ENCODE results near the gene RNF4.
A peak's percentile ranks its signal among the peaks of the same experiment; 100 is the strongest.

The RNF4 gene

DNA sequence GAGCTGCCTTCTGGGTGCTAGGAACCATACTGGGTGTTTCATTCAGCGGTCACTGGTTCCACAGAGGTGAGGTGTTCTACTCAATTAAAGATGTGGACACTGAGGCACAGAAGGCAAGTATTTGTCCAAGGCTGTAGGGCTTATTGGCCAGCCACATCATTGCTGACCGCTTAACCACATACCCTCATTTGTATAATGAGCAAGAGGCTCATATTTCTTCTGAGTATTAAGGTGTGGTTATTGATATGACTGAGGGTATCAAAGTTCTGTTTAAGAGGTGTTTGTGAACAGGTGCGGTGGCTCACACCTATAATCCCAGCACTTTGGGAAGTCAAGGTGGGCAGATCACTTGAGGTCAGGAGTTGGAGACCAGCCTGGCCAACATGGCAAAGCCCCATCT, 14.3 kb downstream of the RNF4 start:
- peak overlapping the region in 8 of 21 experiments; percentile 13 to 66 (median 60) for H3K27ac ChIP-seq

GRCh38 chr4:2484185-2484584, 15.3 kb downstream of the RNF4 start:
- Histone ChIP-seq H3K4me3 (no peak overlapping the region), H3K27ac (peak overlapping the region in 4 of 21 experiments; percentile 10 to 74 (median 39))

More for the DNA sequence above, 14.3 kb downstream of the RNF4 start:
- H3K4me3 ChIP-seq: no peak overlapping the region

DNA sequence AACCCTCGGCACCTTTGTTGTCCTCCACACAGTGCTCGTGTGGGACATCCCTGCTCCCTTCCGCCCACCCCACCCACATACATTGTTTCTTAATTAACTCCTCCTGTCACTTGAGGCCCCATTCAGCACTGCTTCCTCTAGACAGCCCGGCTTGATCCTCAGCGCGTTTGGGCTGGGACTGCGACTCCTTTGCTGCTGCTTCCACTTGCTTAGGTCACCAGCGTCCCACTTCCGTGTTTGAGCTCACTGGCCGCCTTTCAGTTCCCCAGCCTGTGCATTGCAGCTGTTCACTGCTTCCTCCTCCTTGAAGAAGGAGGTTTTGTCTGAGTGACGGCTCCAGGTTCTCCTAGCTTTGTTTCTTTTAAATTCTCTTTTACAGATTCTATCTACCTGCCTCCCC, 16.1 kb downstream of the RNF4 start:
- peak overlapping the region in 18 of 21 experiments; percentile 0 to 74 (median 50) for H3K27ac ChIP-seq
- no peak overlapping the region for H3K4me3 ChIP-seq

- H3K27ac ChIP-seq: peak overlapping the region in 9 of 21 experiments; percentile 30 to 74 (median 45)
These were observed 17.1 kb downstream of the RNF4 start for GRCh38 chr4:2485956-2486355.

DNA sequence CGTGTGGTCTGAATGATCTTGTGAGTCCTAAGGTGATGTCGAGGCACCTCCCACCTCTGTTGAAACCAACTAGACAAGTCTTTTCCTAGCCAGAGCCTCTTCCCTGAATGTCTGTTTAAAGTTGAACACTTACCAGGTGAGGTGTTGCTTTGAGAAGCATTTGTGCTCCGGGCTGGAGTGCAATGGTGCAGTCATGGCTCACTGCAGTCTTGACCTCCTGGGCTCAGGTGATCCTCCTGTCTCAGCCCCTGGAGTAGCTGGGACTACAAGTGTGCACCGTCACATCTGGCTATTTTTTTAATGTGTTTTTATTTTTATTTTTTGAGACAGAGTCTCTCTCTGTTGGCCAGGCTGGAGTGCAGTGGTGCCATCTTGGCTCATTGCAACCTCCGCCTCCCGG, 18.1 kb downstream of the RNF4 start:
- H3K4me3 ChIP-seq: no peak overlapping the region
- H3K27ac ChIP-seq: peak overlapping the region in 3 of 21 experiments; percentile 17 to 74 (median 31)

More at GRCh38 chr4:2485956-2486355, 17.1 kb downstream of the RNF4 start:
- no peak overlapping the region for H3K4me3 ChIP-seq

DNA sequence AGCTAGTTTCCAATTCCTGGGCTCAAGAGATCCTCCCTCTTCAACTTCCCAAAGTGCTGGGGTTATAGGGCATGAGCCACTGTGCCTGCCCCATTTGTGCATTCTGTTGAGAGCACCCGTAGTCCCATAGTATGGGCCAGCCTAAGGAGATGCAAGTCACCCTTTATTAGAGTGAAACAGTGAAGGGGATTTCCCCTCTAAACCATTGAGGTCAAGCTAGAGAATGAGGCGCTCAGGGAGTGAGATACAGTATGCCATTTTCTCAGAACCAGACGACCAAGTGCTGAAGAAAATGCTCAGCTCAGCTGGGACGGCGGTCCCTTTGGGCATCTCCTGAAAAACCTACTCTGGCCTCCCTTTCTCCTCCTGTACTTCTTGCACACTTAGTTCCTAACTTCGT, 18.7 kb downstream of the RNF4 start:
- Histone ChIP-seq H3K27ac (peak overlapping the region in 1 of 21 experiments; percentile 2), H3K4me3 (no peak overlapping the region)

GRCh38 chr4:2489081-2489805, 20.3 kb downstream of the RNF4 start:
- Histone ChIP-seq H3K27ac (peak overlapping the region in 7 of 21 experiments; percentile 1 to 44 (median 15)), H3K4me3 (no peak overlapping the region)

- Histone ChIP-seq H3K4me3 (no peak overlapping the region), H3K27ac (peak overlapping the region in 7 of 21 experiments; percentile 1 to 44 (median 15))
These were observed 21.1 kb downstream of the RNF4 start for GRCh38 chr4:2489841-2490552.

GRCh38 chr4:2492970-2493369, 24.1 kb downstream of the RNF4 start:
- H3K4me3 ChIP-seq: no peak overlapping the region
- H3K27ac ChIP-seq: no peak overlapping the region

GRCh38 chr4:2494992-2495391, 26.1 kb downstream of the RNF4 start:
- Histone ChIP-seq H3K4me3 (no peak overlapping the region), H3K27ac (peak overlapping the region in 1 of 21 experiments; percentile 25)

- Histone ChIP-seq H3K27ac (no peak overlapping the region), H3K4me3 (no peak overlapping the region)
These were observed 28.4 kb downstream of the RNF4 start for GRCh38 chr4:2497324-2497723.

GRCh38 chr4:2497931-2498330, 29.0 kb downstream of the RNF4 start:
- no peak overlapping the region for H3K4me3 ChIP-seq
- peak overlapping the region in 1 of 21 experiments; percentile 7 for H3K27ac ChIP-seq

DNA sequence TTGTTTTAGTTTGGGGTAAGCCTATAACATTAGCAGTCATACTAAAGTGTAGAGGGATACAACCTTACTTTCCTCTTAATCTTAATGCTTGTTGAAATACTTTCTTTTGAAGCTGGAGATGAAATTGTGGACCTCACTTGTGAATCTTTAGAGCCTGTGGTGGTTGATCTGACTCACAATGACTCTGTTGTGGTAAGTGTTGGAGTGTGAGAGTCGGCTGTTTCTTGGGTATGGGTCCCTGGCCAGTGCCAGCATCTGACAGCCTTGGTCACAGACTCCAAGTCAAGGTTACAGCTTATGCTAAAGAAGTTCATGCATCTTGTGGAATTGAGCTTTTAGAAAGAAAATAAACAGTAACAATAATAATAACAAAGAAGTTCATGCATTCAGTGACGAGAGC, 31.6 kb downstream of the RNF4 start:
- Histone ChIP-seq H3K4me3 (no peak overlapping the region), H3K27ac (no peak overlapping the region)

DNA sequence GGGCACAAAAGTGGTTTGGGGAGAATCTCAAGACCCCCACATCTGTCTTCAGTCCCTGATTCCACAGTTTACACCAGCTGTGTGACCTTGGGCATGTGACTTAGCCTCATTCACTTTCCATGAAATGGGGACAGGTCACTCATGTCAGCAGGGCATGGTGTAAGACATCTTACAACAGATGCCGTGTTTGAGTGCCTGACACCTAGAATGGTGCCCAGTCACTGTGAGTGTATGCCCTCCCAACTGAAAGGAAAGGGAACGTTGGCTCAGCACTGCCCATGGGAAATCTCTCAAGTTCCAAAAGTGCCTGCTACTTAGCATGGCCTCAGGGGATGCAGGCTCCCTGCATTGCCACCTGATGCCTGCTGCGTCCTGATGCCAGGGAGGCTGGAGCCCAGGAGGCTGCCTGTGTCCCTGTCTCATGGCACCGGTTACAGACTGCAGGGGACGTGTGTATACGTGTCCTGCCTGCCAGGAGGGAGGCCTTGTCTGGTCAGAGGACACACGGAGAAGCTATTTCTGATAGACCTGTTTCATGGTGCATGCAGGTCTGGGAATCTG, 32.2 kb downstream of the RNF4 start:
- Histone ChIP-seq H3K4me3 (no peak overlapping the region), H3K27ac (no peak overlapping the region)

- Histone ChIP-seq H3K27ac (no peak overlapping the region), H3K4me3 (no peak overlapping the region)
These were observed 34.9 kb downstream of the RNF4 start for GRCh38 chr4:2503809-2504208.

DNA sequence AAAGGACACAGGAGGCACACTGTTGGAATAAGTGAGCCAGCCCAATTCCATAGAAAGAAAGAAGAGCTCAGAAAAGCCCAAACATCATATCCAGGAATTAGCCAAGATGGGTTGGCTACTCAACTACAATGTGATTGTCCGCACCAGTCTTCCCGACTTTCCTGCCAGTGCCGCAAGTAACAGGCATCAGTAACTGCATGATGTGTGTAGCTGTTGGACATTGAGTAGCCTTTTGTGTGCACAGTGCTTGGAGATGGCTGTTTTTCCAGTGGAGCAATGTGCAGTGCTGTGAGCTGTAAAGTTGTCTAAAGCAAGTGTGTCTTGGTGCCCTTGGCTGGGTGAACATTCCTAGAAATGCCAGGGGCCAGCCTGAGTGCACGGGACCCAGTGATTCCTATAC, 38.4 kb downstream of the RNF4 start:
- H3K27ac ChIP-seq: no peak overlapping the region

DNA sequence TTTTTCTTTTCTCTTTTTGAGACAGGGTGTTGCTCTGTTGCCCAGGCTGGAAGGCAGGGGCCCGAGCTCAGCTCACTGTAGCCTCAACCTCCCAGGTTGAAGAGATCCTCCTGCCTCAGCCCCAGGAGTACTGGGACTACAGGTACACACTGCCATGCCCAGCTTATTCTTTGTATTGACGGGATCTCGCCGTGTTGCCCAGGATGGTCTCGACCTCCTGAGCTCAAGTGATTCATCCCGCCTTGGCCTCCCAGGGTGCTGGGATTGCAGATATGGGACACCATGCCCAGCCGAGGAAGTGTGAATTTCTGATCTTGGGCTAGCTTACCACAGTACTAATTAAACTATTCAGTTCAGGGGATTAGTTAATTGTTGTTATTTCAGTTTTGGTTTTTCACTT, 38.9 kb downstream of the RNF4 start:
- Histone ChIP-seq H3K4me3 (no peak overlapping the region), H3K27ac (no peak overlapping the region)

More for the DNA sequence above, 38.4 kb downstream of the RNF4 start:
- H3K4me3 ChIP-seq: no peak overlapping the region

DNA sequence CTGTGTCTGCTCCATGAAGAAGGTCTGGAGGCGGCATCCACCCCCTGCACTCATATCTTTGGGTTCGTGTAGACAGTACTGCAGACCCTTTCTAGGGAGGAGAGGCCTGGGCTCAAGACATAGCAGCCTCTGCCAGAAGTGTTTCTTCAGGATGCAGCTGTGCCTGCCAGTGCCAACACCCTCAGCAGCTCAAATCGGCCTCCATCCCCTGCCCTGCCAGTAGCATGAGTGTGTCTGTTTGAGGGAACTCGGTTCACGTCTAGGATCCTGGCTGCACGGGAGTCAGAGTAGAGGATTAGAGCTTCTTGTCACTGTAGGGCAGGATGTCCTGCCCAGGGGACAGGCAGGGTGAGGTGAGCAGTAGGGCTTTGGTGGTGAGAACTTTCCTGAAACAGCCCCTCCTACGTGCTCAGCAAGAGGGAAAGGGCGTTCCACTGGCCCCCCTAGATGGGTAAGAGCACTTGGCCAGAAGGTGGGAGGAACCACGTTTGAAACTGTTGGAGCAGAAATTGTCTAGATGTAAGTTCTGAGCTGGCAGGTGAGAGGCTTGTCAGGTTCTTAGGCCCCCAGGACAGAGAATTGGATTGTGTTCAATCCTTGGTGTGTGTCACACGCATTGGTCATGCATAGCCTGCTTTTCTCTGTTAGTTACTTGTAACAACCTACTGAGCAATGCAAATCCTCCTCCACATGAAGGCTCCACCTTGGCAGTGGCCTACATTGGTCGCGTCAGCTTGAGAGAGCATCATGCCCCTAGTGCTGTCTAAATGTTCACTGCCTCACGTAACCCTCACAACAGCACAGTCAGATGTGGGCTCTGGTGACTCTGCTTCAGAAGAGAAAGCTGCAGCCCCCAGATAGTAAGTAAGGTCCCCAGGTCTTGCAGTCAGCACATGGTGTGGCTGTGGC, 41.7 kb downstream of the RNF4 start:
- Histone ChIP-seq H3K4me3 (no peak overlapping the region), H3K27ac (peak overlapping the region in 2 of 21 experiments; percentile 25 to 35)

GRCh38 chr4:2511645-2512131, 42.8 kb downstream of the RNF4 start:
- Histone ChIP-seq H3K27ac (peak overlapping the region in 2 of 21 experiments; percentile 36 to 46), H3K4me3 (no peak overlapping the region)

Data from skin epidermis (tissue), 12 donors.